SU-DHL-6 (cell line): ENCODE results near the gene NBEAL1.

Experiments used
- CTCF ChIP-seq: fragments of 200-600 bp; sonication (generic); IDR thresholded peaks from one replicate; pipeline ENCODE4 v1.5.1; 2017; ENCODE audit warnings: antibody characterized with exemption, mild to moderate bottlenecking, low read length, moderate library complexity; ENCODE audit not compliant: insufficient read depth, poor library complexity, severe bottlenecking
- EZH2phosphoT487 ChIP-seq: fragments of 200-600 bp; sonication (generic), shearing (Covaris generic); conservative IDR thresholded peaks from 2 replicates; pipeline ENCODE4 v1.6.1; 2018; ENCODE audit warnings: mild to moderate bottlenecking, antibody characterized with exemption, low read length, moderate library complexity, mixed read lengths

- TF ChIP-seq CTCF (no peak), EZH2phosphoT487 (no peak)
Observed at GRCh38 chr2:203177361-203177760, 162.7 kb downstream of the NBEAL1 start.
